ENCODE results near the gene MUSTN1. TPM values are rescaled to one million over a fixed set of nuclear protein-coding genes. Genes with fewer than 3 reads are reported as not detected.

The MUSTN1 gene
- total RNA-seq, 1 donor: 2.1 TPM

DNA sequence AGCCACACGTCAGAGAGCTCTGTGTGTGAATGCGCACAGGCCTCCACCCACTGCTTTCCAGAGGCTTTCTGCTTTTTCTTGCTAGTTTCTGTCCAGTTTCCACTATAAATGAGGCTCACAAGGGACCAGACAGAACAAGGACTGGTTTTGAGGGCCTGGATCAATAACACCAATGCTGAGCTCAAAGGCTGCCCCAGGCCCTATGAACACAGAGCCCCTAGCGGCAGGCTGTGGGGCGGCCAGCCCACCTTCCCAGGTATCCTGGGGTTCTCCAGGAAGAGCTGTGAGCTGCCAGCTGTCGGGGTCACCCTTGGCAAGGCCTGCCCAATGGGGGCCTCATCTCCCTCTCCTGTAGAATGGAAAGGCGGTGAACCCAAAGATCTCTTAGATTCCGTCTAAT, 42.4 kb downstream of the MUSTN1 start:
- Histone ChIP-seq H3K4me1 (ENCODE audit: insufficient read depth, low read length) (no peaks in the 10 kb centered on the region), H3K27me3 (ENCODE audit: insufficient read depth, low read length) (no peaks in the 10 kb centered on the region), H3K4me3 (ENCODE audit: low read length) (no peak overlapping the region), H3K9me3 (ENCODE audit: low read depth, low read length) (no peaks in the 10 kb centered on the region)

DNA sequence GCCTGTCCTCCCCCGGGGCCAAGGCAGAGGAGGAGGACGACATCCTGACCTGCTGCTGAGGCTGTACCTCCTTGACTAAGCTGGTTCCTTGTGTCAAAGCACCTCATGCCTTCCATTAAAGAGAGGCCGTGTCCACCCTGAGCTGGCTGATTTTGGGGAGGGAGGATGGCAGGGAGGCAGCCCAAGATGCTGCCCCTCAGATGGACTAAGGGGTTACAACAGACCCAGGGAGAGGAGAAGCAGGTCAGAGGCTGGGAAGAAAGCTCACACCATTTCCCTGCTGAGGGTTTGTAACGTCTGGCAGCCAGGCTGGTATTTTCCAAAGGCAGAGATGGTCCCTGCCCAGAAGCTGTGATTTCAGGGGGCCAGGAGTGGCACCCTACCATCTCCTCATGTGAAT, 42.9 kb downstream of the MUSTN1 start:
- H3K4me1 ChIP-seq (ENCODE audit: insufficient read depth, low read length): no peaks in the 10 kb centered on the region
- H3K9me3 ChIP-seq (ENCODE audit: low read depth, low read length): no peaks in the 10 kb centered on the region
- no peak overlapping the region for H3K4me3 ChIP-seq (ENCODE audit: low read length)
- H3K27me3 ChIP-seq (ENCODE audit: insufficient read depth, low read length): no peaks in the 10 kb centered on the region

GRCh38 chr3:52791366-52791765, 43.5 kb downstream of the MUSTN1 start:
- Histone ChIP-seq H3K27me3 (ENCODE audit: insufficient read depth, low read length) (no peaks in the 10 kb centered on the region), H3K4me1 (ENCODE audit: insufficient read depth, low read length) (no peaks in the 10 kb centered on the region), H3K4me3 (ENCODE audit: low read length) (no peak overlapping the region), H3K9me3 (ENCODE audit: low read depth, low read length) (no peaks in the 10 kb centered on the region)

DNA sequence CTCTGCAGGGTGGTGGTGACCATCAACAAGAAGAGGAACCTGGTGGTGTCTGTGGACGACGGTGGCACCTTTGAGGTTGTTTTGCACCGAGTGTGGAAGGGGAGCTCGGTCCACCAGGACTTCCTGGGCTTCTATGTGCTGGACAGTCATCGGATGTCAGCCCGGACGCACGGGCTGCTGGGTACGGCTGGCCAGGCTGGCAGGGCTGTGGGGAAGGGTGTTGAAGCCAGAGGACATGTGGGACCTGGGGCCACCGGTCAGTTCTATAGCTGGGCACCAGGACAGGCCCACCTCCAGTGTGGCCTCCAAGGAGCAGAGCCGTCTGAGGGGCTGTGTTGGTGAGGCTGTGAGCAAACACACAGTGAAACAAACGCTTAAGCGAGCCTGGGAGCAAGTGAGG, 44.1 kb downstream of the MUSTN1 start:
- no peak overlapping the region for H3K4me3 ChIP-seq (ENCODE audit: low read length)
- no peaks in the 10 kb centered on the region for H3K9me3 ChIP-seq (ENCODE audit: low read depth, low read length)
- H3K27me3 ChIP-seq (ENCODE audit: insufficient read depth, low read length): no peaks in the 10 kb centered on the region
- no peaks in the 10 kb centered on the region for H3K4me1 ChIP-seq (ENCODE audit: insufficient read depth, low read length)

- H3K4me1 ChIP-seq (ENCODE audit: insufficient read depth, low read length): no peaks in the 10 kb centered on the region
- no peaks in the 10 kb centered on the region for H3K27me3 ChIP-seq (ENCODE audit: insufficient read depth, low read length)
- H3K4me3 ChIP-seq (ENCODE audit: low read length): no peak overlapping the region
- H3K9me3 ChIP-seq (ENCODE audit: low read depth, low read length): no peaks in the 10 kb centered on the region
Measured at GRCh38 chr3:52790337-52790736, 44.5 kb downstream of the MUSTN1 start.

GRCh38 chr3:52789746-52790040, 45.1 kb downstream of the MUSTN1 start:
- no peaks in the 10 kb centered on the region for H3K9me3 ChIP-seq (ENCODE audit: low read depth, low read length)
- H3K4me1 ChIP-seq (ENCODE audit: insufficient read depth, low read length): no peaks in the 10 kb centered on the region
- H3K4me3 ChIP-seq (ENCODE audit: low read length): no peak overlapping the region
- H3K27me3 ChIP-seq (ENCODE audit: insufficient read depth, low read length): no peaks in the 10 kb centered on the region

GRCh38 chr3:52788890-52789745, 45.7 kb downstream of the MUSTN1 start:
- Histone ChIP-seq H3K9me3 (ENCODE audit: low read depth, low read length) (no peaks in the 10 kb centered on the region), H3K27me3 (ENCODE audit: insufficient read depth, low read length) (no peaks in the 10 kb centered on the region), H3K4me1 (ENCODE audit: insufficient read depth, low read length) (no peaks in the 10 kb centered on the region), H3K4me3 (ENCODE audit: low read length) (no peak overlapping the region)

- Histone ChIP-seq H3K9me3 (ENCODE audit: low read depth, low read length) (no peaks in the 10 kb centered on the region), H3K4me1 (ENCODE audit: insufficient read depth, low read length) (no peaks in the 10 kb centered on the region), H3K4me3 (ENCODE audit: low read length) (no peak overlapping the region), H3K27me3 (ENCODE audit: insufficient read depth, low read length) (no peaks in the 10 kb centered on the region)
Measured at GRCh38 chr3:52787672-52788625, 46.9 kb downstream of the MUSTN1 start.

GRCh38 chr3:52787246-52787645, 47.6 kb downstream of the MUSTN1 start:
- Histone ChIP-seq H3K27me3 (ENCODE audit: insufficient read depth, low read length) (no peaks in the 10 kb centered on the region), H3K9me3 (ENCODE audit: low read depth, low read length) (no peaks in the 10 kb centered on the region), H3K4me3 (ENCODE audit: low read length) (no peak overlapping the region), H3K4me1 (ENCODE audit: insufficient read depth, low read length) (no peaks in the 10 kb centered on the region)

- no peaks in the 10 kb centered on the region for H3K4me1 ChIP-seq (ENCODE audit: insufficient read depth, low read length)
- no peaks in the 10 kb centered on the region for H3K9me3 ChIP-seq (ENCODE audit: low read depth, low read length)
- no peak overlapping the region for H3K4me3 ChIP-seq (ENCODE audit: low read length)
- H3K27me3 ChIP-seq (ENCODE audit: insufficient read depth, low read length): no peaks in the 10 kb centered on the region
Measured at GRCh38 chr3:52786330-52787215, 48.2 kb downstream of the MUSTN1 start.

GRCh38 chr3:52784931-52785590, 49.8 kb downstream of the MUSTN1 start:
- Histone ChIP-seq H3K27me3 (ENCODE audit: insufficient read depth, low read length) (no peaks in the 10 kb centered on the region), H3K4me3 (ENCODE audit: low read length) (no peak overlapping the region), H3K4me1 (ENCODE audit: insufficient read depth, low read length) (peaks cover 6% of the 10 kb centered on the region), H3K9me3 (ENCODE audit: low read depth, low read length) (no peaks in the 10 kb centered on the region)

- no peaks in the 10 kb centered on the region for H3K9me3 ChIP-seq (ENCODE audit: low read depth, low read length)
- no peak overlapping the region for H3K4me3 ChIP-seq (ENCODE audit: low read length)
- H3K27me3 ChIP-seq (ENCODE audit: insufficient read depth, low read length): no peaks in the 10 kb centered on the region
- H3K4me1 ChIP-seq (ENCODE audit: insufficient read depth, low read length): peaks cover 16% of the 10 kb centered on the region
Measured at GRCh38 chr3:52784021-52784621, 50.7 kb downstream of the MUSTN1 start.

DNA sequence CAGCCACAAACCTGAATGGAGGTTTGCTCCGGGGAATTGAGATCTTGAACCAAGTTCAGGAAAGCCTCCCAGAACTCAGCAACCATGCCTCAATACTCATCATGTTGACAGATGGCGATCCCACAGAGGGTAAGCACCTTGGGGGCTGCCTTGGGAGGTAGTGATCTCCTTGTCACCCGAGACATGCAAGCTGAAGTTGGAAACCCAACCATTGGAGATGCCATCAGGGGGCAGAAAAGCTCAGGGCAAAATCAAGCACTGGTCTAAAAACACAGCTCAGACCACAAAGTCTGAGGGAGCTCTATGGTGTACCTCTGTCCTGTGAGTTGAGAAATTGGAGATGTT, 51.6 kb downstream of the MUSTN1 start:
- Histone ChIP-seq H3K27me3 (ENCODE audit: insufficient read depth, low read length) (no peaks in the 10 kb centered on the region), H3K4me3 (ENCODE audit: low read length) (no peak overlapping the region), H3K4me1 (ENCODE audit: insufficient read depth, low read length) (peaks cover 21% of the 10 kb centered on the region), H3K9me3 (ENCODE audit: low read depth, low read length) (no peaks in the 10 kb centered on the region)

Measured in mononuclear cell (primary cell).